PFSK-1 (cell line): ENCODE measurements around the gene KAZN.

Source experiments
- POLR2AphosphoS5 ChIP-seq: IDR thresholded peaks from 2 replicates; pipeline ENCODE4 v1.6.1; 2012; ENCODE audit warnings: low read depth, mild to moderate bottlenecking, control low read depth, low read length, moderate library complexity
- REST ChIP-seq, 2 experiments: IDR thresholded peaks; 2 replicates each; pipeline versions ENCODE4 v1.6.1 to v1.8.0; 2011 to 2012; ENCODE audit warnings: low read depth in 2 of 2, low read length in 2 of 2, control low read depth in 1 of 2, inconsistent platforms in 1 of 2, mild to moderate bottlenecking in 1 of 2, moderate library complexity in 1 of 2; ENCODE audit not compliant: insufficient read depth in 1 of 2

- no peak for TF ChIP-seq POLR2AphosphoS5
- TF ChIP-seq REST (IDR thresholded peaks at IDR 0.05; ENCODE audit: insufficient read depth in 1 of 2, low read depth in 2 of 2, low read length in 2 of 2) = no peak
Measured at GRCh38 chr1:14871218-14871970, 272.9 kb downstream of the KAZN start.
